ENCODE measurements around the gene TNRC6C. TPM values are rescaled to one million over a fixed set of nuclear protein-coding genes. Genes with fewer than 3 reads are reported as not detected.

The TNRC6C gene
- total and polyA plus RNA-seq, 2 of the 13 experiments (the other 11 are each of a cell fraction or from before 2014, with no cell fraction given): 0.66 to 4.9 TPM

GRCh38 chr17:78130437-78131101 is 172.1 kb downstream of the TNRC6C start, which contains the start of gene TMC8 (continued):
- TF ChIP-seq ZHX2 (IDR thresholded peaks at IDR 0.05; ENCODE audit: low read depth) (peak; percentile 42; the same call in 1 of the 2 replicates), ZHX2 (CRISPR knock-in tag; IDR thresholded peaks at IDR 0.05; ENCODE audit: borderline replicate concordance) (no peak), KDM2A (CRISPR knock-in tag; IDR thresholded peaks at IDR 0.05; ENCODE audit: borderline replicate concordance, low read depth) (peak; percentile 34; the same call in 1 of the 2 replicates), ZNF318 (CRISPR knock-in tag; IDR thresholded peaks at IDR 0.05) (no peak), ZNF512B (CRISPR knock-in tag; IDR thresholded peaks at IDR 0.05; ENCODE audit: borderline replicate concordance) (no peak), IRF2 (CRISPR knock-in tag; IDR thresholded peaks at IDR 0.05) (peak; percentile 59; the same call in 1 of the 2 replicates), LBX2 (CRISPR knock-in tag; IDR thresholded peaks at IDR 0.05; ENCODE audit: borderline replicate concordance) (no peak), ZNF691 (CRISPR knock-in tag; IDR thresholded peaks at IDR 0.05; ENCODE audit: borderline replicate concordance, low read depth) (peak; percentile 67; the same call in 1 of the 2 replicates)
